ENCODE data around the gene PADI2.

PADI2 gene

GRCh38 chr1:17119076-17119772 lies at the start of gene PADI2:
Gene PADI2, minus strand, starts transcription at chr1:17119451. Its CDS starts 80 bp downstream, at chr1:17119371.
- TF ChIP-seq FOXK2 (IDR thresholded peaks at IDR 0.05) (no peak), TARDBP (IDR thresholded peaks at IDR 0.05) (no peak), SP1 (IDR thresholded peaks at IDR 0.05) (peak; percentile 33; the same call in 1 of the 2 replicates), L3MBTL2 (conservative IDR thresholded peaks at IDR 0.05) (no peak; the same call in 1 of the 2 replicates), FOXA1 (IDR thresholded peaks at IDR 0.05) (no peak), CTBP1 (IDR thresholded peaks at IDR 0.05; ENCODE audit: borderline replicate concordance) (no peak), NFRKB (IDR thresholded peaks at IDR 0.05) (no peak), PKNOX1 (IDR thresholded peaks at IDR 0.05) (peak; percentile 98), HDGF (IDR thresholded peaks at IDR 0.05; ENCODE audit: borderline replicate concordance) (no peak), BHLHE40 (IDR thresholded peaks at IDR 0.05; ENCODE audit: borderline replicate concordance) (no peak)
- POLR2A ChIA-PET = no interaction called here
- CTCF ChIA-PET = interaction anchor here (0.6 kb wide), 1 partner anchor 126 kb away, joined by 3 read pairs; no protein-coding TSS in a partner anchor
- peak; percentile 90 for DNase-seq (ENCODE audit: extremely low spot score)

- ChIA-PET POLR2A (no interaction called here), CTCF (interaction anchor here (1.1 kb wide), 1 partner anchor 11 kb away, joined by 3 read pairs; no protein-coding TSS in a partner anchor)
- no peak for DNase-seq (ENCODE audit: extremely low spot score)
- no peak for TF ChIP-seq TARDBP (IDR thresholded peaks at IDR 0.05)
- no peak for TF ChIP-seq SP1 (IDR thresholded peaks at IDR 0.05)
- no peak for TF ChIP-seq FOXA1 (IDR thresholded peaks at IDR 0.05)
- TF ChIP-seq BHLHE40 (IDR thresholded peaks at IDR 0.05; ENCODE audit: borderline replicate concordance) = no peak
Measured at GRCh38 chr1:17168091-17168876, 49.0 kb upstream of the PADI2 start.

GRCh38 chr1:17167786-17168090 lies 48.5 kb upstream of the PADI2 start:
- CTCF ChIA-PET = no interaction called here
- no peak for DNase-seq (ENCODE audit: extremely low spot score)
- POLR2A ChIA-PET = no interaction called here
- TF ChIP-seq ARNT (IDR thresholded peaks at IDR 0.05) = no peak
- no peak for TF ChIP-seq PKNOX1 (IDR thresholded peaks at IDR 0.05)
- TF ChIP-seq FOXK2 (IDR thresholded peaks at IDR 0.05) = no peak
- TF ChIP-seq ELF4 (IDR thresholded peaks at IDR 0.05) = no peak
- TF ChIP-seq NFRKB (IDR thresholded peaks at IDR 0.05) = no peak
- TF ChIP-seq SUZ12 (IDR thresholded peaks at IDR 0.05) = no peak
- TF ChIP-seq LEF1 (IDR thresholded peaks at IDR 0.05; ENCODE audit: borderline replicate concordance) = no peak
- TF ChIP-seq FOXM1 (IDR thresholded peaks at IDR 0.05; ENCODE audit: borderline replicate concordance) = no peak
- no peak for TF ChIP-seq BHLHE40 (IDR thresholded peaks at IDR 0.05; ENCODE audit: borderline replicate concordance)
- no peak for TF ChIP-seq SP1 (IDR thresholded peaks at IDR 0.05)
- TF ChIP-seq HDGF (IDR thresholded peaks at IDR 0.05; ENCODE audit: borderline replicate concordance) = no peak
- TF ChIP-seq FOXA1 (IDR thresholded peaks at IDR 0.05) = no peak
- TF ChIP-seq ZNF384 (IDR thresholded peaks at IDR 0.05) = no peak
- TF ChIP-seq CTBP1 (IDR thresholded peaks at IDR 0.05; ENCODE audit: borderline replicate concordance) = no peak
- no peak for TF ChIP-seq TARDBP (IDR thresholded peaks at IDR 0.05)
- TF ChIP-seq L3MBTL2 (conservative IDR thresholded peaks at IDR 0.05) = no peak

GRCh38 chr1:17167041-17167785 lies 48.0 kb upstream of the PADI2 start:
- TF ChIP-seq NFRKB (IDR thresholded peaks at IDR 0.05) (no peak), LEF1 (IDR thresholded peaks at IDR 0.05; ENCODE audit: borderline replicate concordance) (no peak), HDGF (IDR thresholded peaks at IDR 0.05; ENCODE audit: borderline replicate concordance) (no peak), ZNF384 (IDR thresholded peaks at IDR 0.05) (no peak), BHLHE40 (IDR thresholded peaks at IDR 0.05; ENCODE audit: borderline replicate concordance) (no peak), PKNOX1 (IDR thresholded peaks at IDR 0.05) (no peak), CTBP1 (IDR thresholded peaks at IDR 0.05; ENCODE audit: borderline replicate concordance) (no peak), ARNT (IDR thresholded peaks at IDR 0.05) (no peak), FOXK2 (IDR thresholded peaks at IDR 0.05) (no peak), SP1 (IDR thresholded peaks at IDR 0.05) (no peak), L3MBTL2 (conservative IDR thresholded peaks at IDR 0.05) (no peak)
- no peak for DNase-seq (ENCODE audit: extremely low spot score)
- ChIA-PET POLR2A (interaction anchor here (0.6 kb wide), 1 partner anchor 323 kb away, joined by 3 read pairs; no protein-coding TSS in a partner anchor), CTCF (no interaction called here)

GRCh38 chr1:17165823-17166222 lies 46.6 kb upstream of the PADI2 start:
- no peak for DNase-seq (ENCODE audit: extremely low spot score)
- ChIA-PET CTCF (no interaction called here), POLR2A (no interaction called here)
- no peak for TF ChIP-seq NFRKB (IDR thresholded peaks at IDR 0.05)
- TF ChIP-seq TARDBP (IDR thresholded peaks at IDR 0.05) = no peak
- no peak for TF ChIP-seq ZNF384 (IDR thresholded peaks at IDR 0.05)
- TF ChIP-seq ELF4 (IDR thresholded peaks at IDR 0.05) = no peak
- TF ChIP-seq HDGF (IDR thresholded peaks at IDR 0.05; ENCODE audit: borderline replicate concordance) = no peak
- no peak for TF ChIP-seq CTBP1 (IDR thresholded peaks at IDR 0.05; ENCODE audit: borderline replicate concordance)
- TF ChIP-seq L3MBTL2 (conservative IDR thresholded peaks at IDR 0.05) = no peak
- no peak for TF ChIP-seq LEF1 (IDR thresholded peaks at IDR 0.05; ENCODE audit: borderline replicate concordance)
- TF ChIP-seq FOXA1 (IDR thresholded peaks at IDR 0.05) = no peak
- no peak for TF ChIP-seq ARNT (IDR thresholded peaks at IDR 0.05)
- no peak for TF ChIP-seq SP1 (IDR thresholded peaks at IDR 0.05)
- TF ChIP-seq SUZ12 (IDR thresholded peaks at IDR 0.05) = no peak
- no peak for TF ChIP-seq PKNOX1 (IDR thresholded peaks at IDR 0.05)
- no peak for TF ChIP-seq FOXM1 (IDR thresholded peaks at IDR 0.05; ENCODE audit: borderline replicate concordance)
